Activated CD4-positive, alpha-beta T cell treated with anti-CD3 and anti-CD28 coated beads, Interleukin-2, Interleukin-6, amounts not matched to agents 100 ng/mL and 50 ng/mL, durations not matched to agents 16 hours and 8 hours (primary cell): ENCODE results near the gene C18orf63.
"Not testable (repeated sequence)": the region's sequence is repeated elsewhere in the genome, so short reads cannot be mapped to it uniquely, and the experiment has no call there.

Source experiments
- DNase-seq: peaks from one replicate; pipeline ENCODE4 v3.0.0-alpha.2; 2020

C18orf63 gene

GRCh38 chr18:74315464-74316256, at the start of gene C18orf63:
Gene C18orf63 (plus strand): TSS chr18:74315839. CDS start chr18:74317866, 2,027 bp downstream.
- DNase-seq: no peak

GRCh38 chr18:74266161-74266560, 49.5 kb upstream of the C18orf63 start:
- DNase-seq: no peak

- no peak for DNase-seq
Observed at GRCh38 chr18:74268175-74268574, 47.5 kb upstream of the C18orf63 start.

GRCh38 chr18:74268933-74269620, 46.6 kb upstream of the C18orf63 start:
- DNase-seq: no peak

GRCh38 chr18:74271635-74272034, 44.0 kb upstream of the C18orf63 start:
- no peak for DNase-seq

GRCh38 chr18:74273394-74273793, 42.2 kb upstream of the C18orf63 start:
- no peak for DNase-seq

GRCh38 chr18:74274700-74275099, 40.9 kb upstream of the C18orf63 start:
- DNase-seq: no peak

GRCh38 chr18:74275736-74276135, 39.9 kb upstream of the C18orf63 start:
- DNase-seq: no peak

- DNase-seq: no peak
Observed at GRCh38 chr18:74276609-74277008, 39.0 kb upstream of the C18orf63 start.

GRCh38 chr18:74277296-74277695, 38.3 kb upstream of the C18orf63 start:
- DNase-seq: no peak

- no peak for DNase-seq
Observed at GRCh38 chr18:74278058-74278457, 37.6 kb upstream of the C18orf63 start.

GRCh38 chr18:74278983-74279382, 36.7 kb upstream of the C18orf63 start:
- DNase-seq: no peak

- DNase-seq: no peak
Observed at GRCh38 chr18:74281011-74281979, 34.3 kb upstream of the C18orf63 start.

- no peak for DNase-seq
Observed at GRCh38 chr18:74281980-74282754, 33.5 kb upstream of the C18orf63 start.

GRCh38 chr18:74282755-74283554, 32.7 kb upstream of the C18orf63 start:
- peak; percentile 3 for DNase-seq

- no peak for DNase-seq
Observed at GRCh38 chr18:74283646-74284045, 32.0 kb upstream of the C18orf63 start.

GRCh38 chr18:74284191-74284979, 31.3 kb upstream of the C18orf63 start:
- DNase-seq: no peak

- DNase-seq: no peak
Observed at GRCh38 chr18:74284980-74285355, 30.7 kb upstream of the C18orf63 start.

GRCh38 chr18:74285583-74285982, 30.1 kb upstream of the C18orf63 start:
- not testable (repeated sequence) for DNase-seq

- no peak for DNase-seq
Observed at GRCh38 chr18:74286106-74286855, 29.4 kb upstream of the C18orf63 start.
